ENCODE data around the gene FAM161B.

The FAM161B gene

GRCh38 chr14:73887694-73888459 lies 62.0 kb downstream of the FAM161B start:
- no peaks in the 10 kb centered on the region for H3K9me3 ChIP-seq (ENCODE audit: control insufficient read depth, insufficient read depth, low read length)
- peaks cover 33% of the 10 kb centered on the region for H3K4me1 ChIP-seq (ENCODE audit: control insufficient read depth, low read length)
- H3K4me3 ChIP-seq (ENCODE audit: low read length), result peak overlapping the region; percentile 88
- H3K27me3 ChIP-seq (ENCODE audit: control insufficient read depth, low read length), result no peaks in the 10 kb centered on the region
- no peaks in the 10 kb centered on the region for H3K9me2 ChIP-seq (replicated peaks; ENCODE audit: control insufficient read depth, low read length)
- TF ChIP-seq CTCF (IDR thresholded peaks at IDR 0.05; ENCODE audit: low read depth, low read length, poor library complexity, severe bottlenecking) (no peak), EZH2phosphoT487 (IDR thresholded peaks at IDR 0.05; ENCODE audit: borderline replicate concordance, low read length) (no peak)
- peaks cover 80% of the 10 kb centered on the region for H3K79me2 ChIP-seq (ENCODE audit: control insufficient read depth, low read length)
- H3K27ac ChIP-seq (ENCODE audit: low read depth, low read length), result no peak overlapping the region
- no peaks in the 10 kb centered on the region for H4K20me1 ChIP-seq (ENCODE audit: control insufficient read depth, insufficient read depth, low read depth, low read length)
- H3F3A ChIP-seq (ENCODE audit: control insufficient read depth, insufficient read depth), result no peaks in the 10 kb centered on the region
- peaks cover 17% of the 10 kb centered on the region for H3K36me3 ChIP-seq (ENCODE audit: control insufficient read depth, low read length)
- peak overlapping the region; percentile 61 for H3K4me2 ChIP-seq (ENCODE audit: low read length)

- Histone ChIP-seq H3K36me3 (ENCODE audit: control insufficient read depth, low read length) (peaks cover 16% of the 10 kb centered on the region), H3K79me2 (ENCODE audit: control insufficient read depth, low read length) (peaks cover 76% of the 10 kb centered on the region), H3K27me3 (ENCODE audit: control insufficient read depth, low read length) (no peaks in the 10 kb centered on the region), H3K27ac (ENCODE audit: low read depth, low read length) (peak overlapping the region; percentile 71), H3K4me3 (ENCODE audit: low read length) (peak overlapping the region; percentile 88), H3K9me3 (ENCODE audit: control insufficient read depth, insufficient read depth, low read length) (no peaks in the 10 kb centered on the region), H3F3A (ENCODE audit: control insufficient read depth, insufficient read depth) (no peaks in the 10 kb centered on the region), H3K9me2 (replicated peaks; ENCODE audit: control insufficient read depth, low read length) (no peaks in the 10 kb centered on the region), H3K4me2 (ENCODE audit: low read length) (peak overlapping the region; percentile 61), H3K4me1 (ENCODE audit: control insufficient read depth, low read length) (peaks cover 33% of the 10 kb centered on the region), H4K20me1 (ENCODE audit: control insufficient read depth, insufficient read depth, low read depth, low read length) (no peaks in the 10 kb centered on the region)
- TF ChIP-seq CTCF (IDR thresholded peaks at IDR 0.05; ENCODE audit: low read depth, low read length, poor library complexity, severe bottlenecking) (no peak), EZH2phosphoT487 (IDR thresholded peaks at IDR 0.05; ENCODE audit: borderline replicate concordance, low read length) (no peak)
Measured at GRCh38 chr14:73887318-73887616, 62.6 kb downstream of the FAM161B start.

GRCh38 chr14:73886449-73887317 lies 63.2 kb downstream of the FAM161B start, which contains the start of gene ZNF410:
ZNF410 (plus strand) TSS chr14:73886859; CDS start chr14:73892176, 5,317 bp downstream.
- H3K4me3 ChIP-seq (ENCODE audit: low read length), result peak within 1 kb of the TSS; percentile 88
- no peaks in the 10 kb centered on the region for H3K9me2 ChIP-seq (replicated peaks; ENCODE audit: control insufficient read depth, low read length)
- TF ChIP-seq CTCF (IDR thresholded peaks at IDR 0.05; ENCODE audit: low read depth, low read length, poor library complexity, severe bottlenecking) (no peak), EZH2phosphoT487 (IDR thresholded peaks at IDR 0.05; ENCODE audit: borderline replicate concordance, low read length) (no peak)
- no peaks in the 10 kb centered on the region for H3F3A ChIP-seq (ENCODE audit: control insufficient read depth, insufficient read depth)
- peak within 1 kb of the TSS; percentile 71 for H3K27ac ChIP-seq (ENCODE audit: low read depth, low read length)
- no peaks in the 10 kb centered on the region for H3K9me3 ChIP-seq (ENCODE audit: control insufficient read depth, insufficient read depth, low read length)
- no peaks in the 10 kb centered on the region for H4K20me1 ChIP-seq (ENCODE audit: control insufficient read depth, insufficient read depth, low read depth, low read length)
- peaks cover 33% of the 10 kb centered on the region for H3K4me1 ChIP-seq (ENCODE audit: control insufficient read depth, low read length)
- H3K79me2 ChIP-seq (ENCODE audit: control insufficient read depth, low read length), result peaks cover 71% of the 10 kb centered on the region
- no peaks in the 10 kb centered on the region for H3K27me3 ChIP-seq (ENCODE audit: control insufficient read depth, low read length)
- peaks cover 12% of the 10 kb centered on the region for H3K36me3 ChIP-seq (ENCODE audit: control insufficient read depth, low read length)
- peak within 1 kb of the TSS; percentile 61 for H3K4me2 ChIP-seq (ENCODE audit: low read length)

Data from DOHH2 (cell line).